GM12872 (cell line): ENCODE measurements around the gene ATAD2B.

Experiments used
- CTCF ChIP-seq: IDR thresholded peaks from 3 replicates; pipeline ENCODE4 v1.5.1; 2011; ENCODE audit warnings: low read depth, mild to moderate bottlenecking, low read length, moderate library complexity; ENCODE audit not compliant: insufficient read depth

The ATAD2B gene

GRCh38 chr2:23698721-23699579 lies 228.0 kb downstream of the ATAD2B start:
- no peak for TF ChIP-seq CTCF
